Mammary epithelial cell (primary cell): ENCODE results near the gene DUSP18.

Source experiments
- EZH2 ChIP-seq: IDR thresholded peaks from 2 replicates; pipeline ENCODE4 v1.6.1; 2012; ENCODE audit warnings: low read length, inconsistent platforms, borderline replicate concordance
- TF ChIP-seq, protein P1 (sequence below), 2 donors: IDR thresholded peaks in 1 of 2; conservative IDR thresholded peaks in 1 of 2; 2 replicates each; pipeline ENCODE4 v1.5.1; 2011 to 2012; ENCODE audit warnings: inconsistent platforms in 2 of 2, low read length in 2 of 2, mild to moderate bottlenecking in 2 of 2, control low read depth in 1 of 2, low read depth in 1 of 2; ENCODE audit not compliant: insufficient read depth in 1 of 2; ENCODE audit errors: extremely low read depth in 1 of 2

DNA sequence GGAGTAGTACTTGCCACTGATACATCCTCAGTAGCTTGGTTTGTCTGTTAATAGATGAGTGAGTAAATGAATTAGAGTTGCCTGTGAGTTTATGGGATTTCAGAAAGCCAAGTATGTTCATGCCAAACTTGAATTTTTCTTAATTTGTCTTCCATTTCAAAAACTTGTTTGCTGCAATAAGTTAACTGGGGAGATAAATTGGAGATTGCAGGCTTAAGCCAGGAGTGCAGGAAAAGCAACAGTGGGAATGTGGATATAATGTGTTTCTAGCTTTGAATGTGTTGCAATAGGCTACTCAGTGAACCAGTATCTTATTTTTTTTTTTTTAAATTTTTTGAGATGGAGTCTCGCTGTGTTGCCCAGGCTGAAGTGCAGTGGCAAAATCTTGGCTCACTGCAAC is 35.2 kb upstream of the DUSP18 start:
- TF ChIP-seq, protein P1, sequence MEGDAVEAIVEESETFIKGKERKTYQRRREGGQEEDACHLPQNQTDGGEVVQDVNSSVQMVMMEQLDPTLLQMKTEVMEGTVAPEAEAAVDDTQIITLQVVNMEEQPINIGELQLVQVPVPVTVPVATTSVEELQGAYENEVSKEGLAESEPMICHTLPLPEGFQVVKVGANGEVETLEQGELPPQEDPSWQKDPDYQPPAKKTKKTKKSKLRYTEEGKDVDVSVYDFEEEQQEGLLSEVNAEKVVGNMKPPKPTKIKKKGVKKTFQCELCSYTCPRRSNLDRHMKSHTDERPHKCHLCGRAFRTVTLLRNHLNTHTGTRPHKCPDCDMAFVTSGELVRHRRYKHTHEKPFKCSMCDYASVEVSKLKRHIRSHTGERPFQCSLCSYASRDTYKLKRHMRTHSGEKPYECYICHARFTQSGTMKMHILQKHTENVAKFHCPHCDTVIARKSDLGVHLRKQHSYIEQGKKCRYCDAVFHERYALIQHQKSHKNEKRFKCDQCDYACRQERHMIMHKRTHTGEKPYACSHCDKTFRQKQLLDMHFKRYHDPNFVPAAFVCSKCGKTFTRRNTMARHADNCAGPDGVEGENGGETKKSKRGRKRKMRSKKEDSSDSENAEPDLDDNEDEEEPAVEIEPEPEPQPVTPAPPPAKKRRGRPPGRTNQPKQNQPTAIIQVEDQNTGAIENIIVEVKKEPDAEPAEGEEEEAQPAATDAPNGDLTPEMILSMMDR (conservative IDR thresholded peaks at IDR 0.05 in 1 of 2, IDR thresholded peaks at IDR 0.05 in 1 of 2; ENCODE audit: extremely low read depth in 1 of 2, insufficient read depth in 1 of 2, low read depth in 1 of 2, low read length in 2 of 2): no peak
- no peak for TF ChIP-seq EZH2
